CD4-positive, alpha-beta T cell (primary cell): ENCODE measurements around the gene RPAP3. TPM values are rescaled to one million over a fixed set of nuclear protein-coding genes. Genes with fewer than 3 reads are reported as not detected.

Experiments used
- ATAC-seq: fragments of 200-7000 bp; cut with Tn5 transposase; one replicate; pipeline ENCODE4 v1.10.0; 2022; ENCODE audit warnings: mild to moderate bottlenecking; ENCODE audit not compliant: poor library complexity
- CTCF ChIA-PET: fragments of 350-600 bp; sonication (Branson Sonifier 250); formaldehyde crosslinking; loops from one replicate; lab custom pipeline; 2021; ENCODE audit warnings: antibody characterized with exemption, inconsistent platforms; lab: Charles Lee
- POLR2A ChIA-PET: fragments of 350-600 bp; sonication (Branson Sonifier 250); formaldehyde crosslinking; loops from one replicate; lab custom pipeline; 2021; ENCODE audit warnings: antibody characterized with exemption, inconsistent platforms; lab: Charles Lee
- DNase-seq, 14 experiments: peaks; one replicate each; pipeline ENCODE4 v3.0.0-alpha.2; 2013 to 2020; ENCODE audit warnings: mixed read lengths in 2 of 14
- H3K27ac ChIP-seq, 2 donors: one replicate each; pipeline versions ENCODE4 v1.5.1 to v1.7.0; 2013; ENCODE audit warnings: low read length in 2 of 2, low read depth in 1 of 2, mild to moderate bottlenecking in 1 of 2
- H3K27me3 ChIP-seq, 2 experiments: 1 replicate in 1 of 2; 2 replicates in 1 of 2; pipeline versions ENCODE4 v1.6.1 to v1.7.0; 2013; ENCODE audit warnings: low read length in 2 of 2, control low read depth in 1 of 2, mild to moderate bottlenecking in 1 of 2, moderate library complexity in 1 of 2; ENCODE audit not compliant: insufficient read depth in 2 of 2, control insufficient read depth in 1 of 2
- H3K36me3 ChIP-seq: one replicate; pipeline ENCODE4 v1.6.1; 2013; ENCODE audit warnings: low read length, control low read depth; ENCODE audit not compliant: insufficient read depth
- H3K4me1 ChIP-seq: one replicate; pipeline ENCODE4 v1.6.1; 2013; ENCODE audit warnings: low read length, control low read depth; ENCODE audit not compliant: insufficient read depth
- H3K4me3 ChIP-seq: one replicate; pipeline ENCODE4 v1.5.1; 2013; ENCODE audit warnings: mild to moderate bottlenecking, low read length, moderate library complexity
- H3K9me3 ChIP-seq, 2 experiments: 1 replicate in 1 of 2; 2 replicates in 1 of 2; pipeline versions ENCODE4 v1.6.1 to v1.7.0; 2013; ENCODE audit warnings: low read length in 2 of 2, mild to moderate bottlenecking in 2 of 2, control low read depth in 1 of 2, moderate library complexity in 1 of 2; ENCODE audit not compliant: control insufficient read depth in 1 of 2, insufficient read depth in 1 of 2
- H3K27ac Mint-ChIP-seq: one replicate; pipeline ENCODE4 v1.8.0; 2020; ENCODE audit warnings: mixed read lengths
- H3K27me3 Mint-ChIP-seq: one replicate; pipeline ENCODE4 v1.8.0; 2021; ENCODE audit warnings: mixed read lengths
- H3K36me3 Mint-ChIP-seq: one replicate; pipeline ENCODE4 v1.8.0; 2021; ENCODE audit warnings: low read depth, mixed read lengths
- H3K4me1 Mint-ChIP-seq: one replicate; pipeline ENCODE4 v1.8.0; 2021; ENCODE audit warnings: low read depth, mixed read lengths
- H3K4me3 Mint-ChIP-seq: one replicate; pipeline ENCODE4 v1.8.0; 2020; ENCODE audit warnings: mild to moderate bottlenecking, mixed read lengths
- H3K9me3 Mint-ChIP-seq: one replicate; pipeline ENCODE4 v1.8.0; 2020; ENCODE audit warnings: mixed read lengths
- intact Hi-C, 2 experiments: fragments of 100-400 bp; cut with DNase I in 1 of 2; cut with micrococcal nuclease in 1 of 2; formaldehyde crosslinking; loops; one replicate each; pipeline versions ENCODE4 v1.15.1 to v1.9.0; 2023 to 2025; cut with DNase I, micrococcal nuclease
- total RNA-seq, 174 experiments: library from RNA in 2 of 174; stranded (reverse) in 2 of 174; gene quantifications; one replicate each; pipeline ENCODE4 v1.2.3 and lab custom pipeline; 2021 to 2026
- TF ChIP-seq, protein P1 (sequence below): fragments of 200-600 bp; IDR thresholded peaks from one replicate; pipeline ENCODE4 v1.8.0; 2022; ENCODE audit warnings: antibody characterized with exemption, mild to moderate bottlenecking

RPAP3 gene
- total RNA-seq, 2 experiments from 2014 or later: 24.6 to 26.4 TPM

DNA sequence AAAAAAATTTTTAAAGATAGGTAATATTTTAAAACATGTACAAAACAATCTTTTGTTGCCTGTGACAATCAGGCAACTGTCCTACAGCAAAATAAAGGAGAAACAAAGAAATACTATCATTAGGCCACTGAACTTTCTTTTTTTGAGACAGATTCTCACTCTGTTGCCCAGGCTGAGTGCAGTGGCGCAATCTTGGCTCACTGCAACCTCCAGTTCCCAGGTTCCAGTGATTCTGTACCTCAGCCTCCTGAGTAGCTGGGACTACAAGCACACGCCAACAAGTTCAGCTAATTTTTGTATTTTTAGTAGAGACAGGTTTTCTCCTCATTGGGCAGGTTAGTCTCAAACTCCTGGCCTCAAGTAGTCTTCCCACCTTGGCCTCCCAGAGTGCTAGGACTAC lies 16.6 kb downstream of the RPAP3 start:
- DNase-seq (no peak), ATAC-seq (no peak)
- ChIA-PET POLR2A (no interaction called here), CTCF (no interaction called here)
- Histone ChIP-seq H3K4me3 (no peak overlapping the region), H3K4me1 (no peaks in the 10 kb centered on the region), H3K27ac (no peak overlapping the region), H3K27me3 (no peaks in the 10 kb centered on the region), H3K36me3 (peaks cover 45% of the 10 kb centered on the region), H3K9me3 (no peaks in the 10 kb centered on the region)
- peaks cover 70% of the 10 kb centered on the region for H3K36me3 Mint-ChIP-seq
- no peaks in the 10 kb centered on the region for H3K27me3 Mint-ChIP-seq
- H3K4me1 Mint-ChIP-seq: peaks cover 5% of the 10 kb centered on the region
- no peak overlapping the region for H3K27ac Mint-ChIP-seq
- H3K9me3 Mint-ChIP-seq: no peaks in the 10 kb centered on the region
- H3K4me3 Mint-ChIP-seq: no peak overlapping the region
- TF ChIP-seq, protein P1, sequence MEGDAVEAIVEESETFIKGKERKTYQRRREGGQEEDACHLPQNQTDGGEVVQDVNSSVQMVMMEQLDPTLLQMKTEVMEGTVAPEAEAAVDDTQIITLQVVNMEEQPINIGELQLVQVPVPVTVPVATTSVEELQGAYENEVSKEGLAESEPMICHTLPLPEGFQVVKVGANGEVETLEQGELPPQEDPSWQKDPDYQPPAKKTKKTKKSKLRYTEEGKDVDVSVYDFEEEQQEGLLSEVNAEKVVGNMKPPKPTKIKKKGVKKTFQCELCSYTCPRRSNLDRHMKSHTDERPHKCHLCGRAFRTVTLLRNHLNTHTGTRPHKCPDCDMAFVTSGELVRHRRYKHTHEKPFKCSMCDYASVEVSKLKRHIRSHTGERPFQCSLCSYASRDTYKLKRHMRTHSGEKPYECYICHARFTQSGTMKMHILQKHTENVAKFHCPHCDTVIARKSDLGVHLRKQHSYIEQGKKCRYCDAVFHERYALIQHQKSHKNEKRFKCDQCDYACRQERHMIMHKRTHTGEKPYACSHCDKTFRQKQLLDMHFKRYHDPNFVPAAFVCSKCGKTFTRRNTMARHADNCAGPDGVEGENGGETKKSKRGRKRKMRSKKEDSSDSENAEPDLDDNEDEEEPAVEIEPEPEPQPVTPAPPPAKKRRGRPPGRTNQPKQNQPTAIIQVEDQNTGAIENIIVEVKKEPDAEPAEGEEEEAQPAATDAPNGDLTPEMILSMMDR: no peak
- intact Hi-C loops: loop anchor here (5.0 to 10.0 kb wide), 5 partner anchors 37 to 1537 kb away; no protein-coding TSS in a partner anchor

DNA sequence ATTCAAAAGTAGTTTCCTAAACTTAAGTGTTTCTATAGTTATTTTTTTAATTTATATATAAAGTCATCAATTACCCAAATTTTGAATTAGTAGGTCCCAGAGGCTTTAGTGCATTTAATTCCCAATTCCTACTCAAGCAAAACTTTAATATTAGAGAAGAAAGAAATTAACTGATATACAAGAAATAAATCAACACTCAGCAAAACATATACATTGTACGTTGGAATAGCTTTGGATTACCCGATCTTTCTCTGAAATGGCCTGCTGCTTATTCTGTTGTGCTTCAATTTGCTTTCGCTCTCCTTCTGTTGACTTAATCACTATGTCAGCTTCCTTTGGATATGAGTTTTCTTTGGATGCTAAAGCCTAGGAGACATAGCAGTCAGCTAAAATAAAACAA lies 18.2 kb downstream of the RPAP3 start:
- no peaks in the 10 kb centered on the region for H3K27me3 ChIP-seq
- H3K9me3 Mint-ChIP-seq: no peaks in the 10 kb centered on the region
- H3K4me1 ChIP-seq: no peaks in the 10 kb centered on the region
- H3K4me1 Mint-ChIP-seq: peaks cover 10% of the 10 kb centered on the region
- intact Hi-C loops: loop anchor here (2.0 to 10.0 kb wide), 7 partner anchors 35 to 1535 kb away; no protein-coding TSS in a partner anchor
- H3K4me3 ChIP-seq: no peak overlapping the region
- ChIA-PET POLR2A (interaction anchor here (1.4 to 1.6 kb wide), 2 partner anchors 36 to 655 kb away, joined by 4 to 10 read pairs; no protein-coding TSS in a partner anchor), CTCF (interaction anchor here (1.1 to 1.4 kb wide), 2 partner anchors 15 to 38 kb away, joined by 3 read pairs; no protein-coding TSS in a partner anchor)
- H3K36me3 Mint-ChIP-seq: peaks cover 67% of the 10 kb centered on the region
- H3K27me3 Mint-ChIP-seq: no peaks in the 10 kb centered on the region
- no peaks in the 10 kb centered on the region for H3K9me3 ChIP-seq
- peaks cover 37% of the 10 kb centered on the region for H3K36me3 ChIP-seq
- H3K27ac Mint-ChIP-seq: no peak overlapping the region
- no peak for ATAC-seq
- TF ChIP-seq, protein P1: no peak
- H3K27ac ChIP-seq: no peak overlapping the region
- no peak overlapping the region for H3K4me3 Mint-ChIP-seq
- DNase-seq: no peak

- CTCF ChIA-PET: interaction anchor here (0.6 to 1.6 kb wide), 6 partner anchors 9 to 654 kb away, joined by 3 to 7 read pairs (median 3); no protein-coding TSS in a partner anchor
- DNase-seq (peak in 6 of 14 experiments; percentile 1 to 61 (median 31)), ATAC-seq (peak; percentile 76)
- TF ChIP-seq, protein P1: peak; percentile 58
- no peaks in the 10 kb centered on the region for H3K27me3 ChIP-seq
- POLR2A ChIA-PET: interaction anchor here (1.1 to 1.6 kb wide), 3 partner anchors 20 to 654 kb away, joined by 3 to 10 read pairs (median 4); no protein-coding TSS in a partner anchor
- H3K36me3 Mint-ChIP-seq: peaks cover 65% of the 10 kb centered on the region
- H3K4me3 Mint-ChIP-seq: no peak overlapping the region
- H3K36me3 ChIP-seq: peaks cover 31% of the 10 kb centered on the region
- intact Hi-C loops: loop anchor here (1.0 to 10.0 kb wide), 8 partner anchors 34 to 1534 kb away; no protein-coding TSS in a partner anchor
- H3K4me3 ChIP-seq: no peak overlapping the region
- no peak overlapping the region for H3K27ac ChIP-seq
- no peaks in the 10 kb centered on the region for H3K4me1 ChIP-seq
- peaks cover 10% of the 10 kb centered on the region for H3K4me1 Mint-ChIP-seq
- no peaks in the 10 kb centered on the region for H3K9me3 Mint-ChIP-seq
- H3K27me3 Mint-ChIP-seq: no peaks in the 10 kb centered on the region
- no peak overlapping the region for H3K27ac Mint-ChIP-seq
- H3K9me3 ChIP-seq: no peaks in the 10 kb centered on the region
Measured at GRCh38 chr12:47686645-47687240, 19.1 kb downstream of the RPAP3 start.
